ENCODE measurements around the gene TRIM15.
"Not testable (repeated sequence)": the region's sequence is repeated elsewhere in the genome, so short reads cannot be mapped to it uniquely, and the experiment has no call there.

TRIM15 gene

GRCh38 chr6:30162265-30163089 lies 869 bp upstream of the TRIM15 start:
- DNase-seq (ENCODE audit: low spot score), result no peak

GRCh38 chr6:30163918-30164654 lies 740 bp downstream of the TRIM15 start:
- DNase-seq (ENCODE audit: low spot score), result no peak

- no peak for DNase-seq (ENCODE audit: low spot score)
Observed at GRCh38 chr6:30164714-30165113, 1.4 kb downstream of the TRIM15 start.

- DNase-seq (ENCODE audit: low spot score), result not testable (repeated sequence)
Observed at GRCh38 chr6:30165238-30165637, 1.9 kb downstream of the TRIM15 start.

- no peak for DNase-seq (ENCODE audit: low spot score)
Observed at GRCh38 chr6:30167101-30167500, 3.8 kb downstream of the TRIM15 start.

GRCh38 chr6:30168741-30169140 lies 5.4 kb downstream of the TRIM15 start:
- DNase-seq (ENCODE audit: low spot score), result no peak

DNA sequence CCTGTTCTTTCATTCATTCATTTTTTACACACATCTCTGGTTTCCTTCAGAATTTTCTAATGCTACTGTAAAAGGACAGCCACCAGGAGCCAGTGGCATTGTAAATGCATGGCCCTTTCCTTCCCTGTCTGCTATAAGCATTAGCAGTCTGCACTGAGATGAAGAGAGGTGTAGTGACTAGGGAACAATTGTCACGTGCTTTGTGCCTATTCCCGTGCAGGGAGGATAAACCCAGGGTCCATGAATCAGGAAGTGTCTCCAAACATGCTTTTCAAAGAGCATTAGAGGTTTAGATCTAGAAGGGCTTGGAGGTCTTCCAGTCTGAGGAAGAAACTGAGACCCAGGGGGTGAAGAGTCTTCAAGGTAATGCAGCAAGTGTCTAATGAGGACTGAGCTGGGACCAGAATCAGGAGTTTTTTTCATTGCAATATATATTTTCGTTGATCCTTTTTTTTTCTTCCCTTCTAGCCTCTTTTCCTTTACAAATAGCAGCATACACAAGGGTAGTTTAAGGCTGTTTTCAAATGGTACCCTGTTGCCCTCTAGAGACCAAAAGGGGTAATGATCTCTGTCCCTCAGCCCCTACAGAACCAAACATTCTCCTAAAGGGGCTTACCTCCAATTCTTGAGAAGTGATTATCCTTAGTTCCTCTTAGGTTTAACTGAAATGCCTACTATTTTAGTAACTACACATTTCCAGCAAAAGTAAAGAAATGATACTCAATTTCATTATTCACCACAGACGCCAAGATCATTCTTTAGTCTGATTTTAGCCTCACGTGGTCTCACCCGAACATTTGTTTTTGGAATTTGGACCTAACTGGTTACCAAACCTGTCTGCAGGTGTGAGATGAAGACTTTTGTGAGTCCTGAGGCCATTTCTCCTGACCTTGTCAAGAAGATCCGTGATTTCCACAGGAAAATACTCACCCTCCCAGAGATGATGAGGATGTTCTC lies 6.6 kb downstream of the TRIM15 start:
- peak; percentile 59 for DNase-seq (ENCODE audit: low spot score)

DNA sequence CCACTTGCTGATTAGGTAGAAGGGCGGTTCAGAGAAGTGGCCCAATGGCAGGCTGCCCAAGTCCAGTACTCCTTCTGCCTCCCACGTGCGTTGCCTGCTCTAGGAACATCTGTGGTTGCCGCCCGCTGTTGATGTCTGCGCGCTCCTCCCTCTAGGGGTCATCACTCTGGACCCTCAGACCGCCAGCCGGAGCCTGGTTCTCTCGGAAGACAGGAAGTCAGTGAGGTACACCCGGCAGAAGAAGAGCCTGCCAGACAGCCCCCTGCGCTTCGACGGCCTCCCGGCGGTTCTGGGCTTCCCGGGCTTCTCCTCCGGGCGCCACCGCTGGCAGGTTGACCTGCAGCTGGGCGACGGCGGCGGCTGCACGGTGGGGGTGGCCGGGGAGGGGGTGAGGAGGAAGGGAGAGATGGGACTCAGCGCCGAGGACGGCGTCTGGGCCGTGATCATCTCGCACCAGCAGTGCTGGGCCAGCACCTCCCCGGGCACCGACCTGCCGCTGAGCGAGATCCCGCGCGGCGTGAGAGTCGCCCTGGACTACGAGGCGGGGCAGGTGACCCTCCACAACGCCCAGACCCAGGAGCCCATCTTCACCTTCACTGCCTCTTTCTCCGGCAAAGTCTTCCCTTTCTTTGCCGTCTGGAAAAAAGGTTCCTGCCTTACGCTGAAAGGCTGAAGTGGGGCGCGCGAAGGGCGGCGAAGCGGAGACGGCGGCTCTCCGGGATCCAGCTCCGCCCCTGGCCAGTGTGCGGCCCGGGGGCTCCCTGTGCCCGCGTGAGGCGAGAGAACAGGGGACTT lies 8.5 kb downstream of the TRIM15 start:
- DNase-seq (ENCODE audit: low spot score), result no peak

DNA sequence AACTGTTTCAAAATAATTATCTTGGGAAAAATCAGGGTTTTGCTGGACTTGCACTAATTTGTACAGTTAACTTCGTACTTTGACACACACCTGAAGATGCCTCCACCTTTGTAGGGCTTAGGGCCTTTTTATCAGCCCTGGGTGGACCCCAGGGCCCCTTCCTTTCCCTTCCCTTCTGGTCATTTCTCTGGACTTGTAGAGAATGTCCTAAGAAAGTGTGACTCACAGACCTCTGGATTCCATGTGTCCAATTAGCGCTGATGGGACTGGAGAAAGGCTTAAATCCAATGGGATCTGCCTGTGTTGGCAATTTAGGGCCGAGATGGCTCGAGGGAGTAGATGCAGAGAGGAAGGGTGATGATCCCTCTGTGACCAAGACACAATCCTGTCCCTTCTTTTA lies 9.3 kb downstream of the TRIM15 start:
- DNase-seq (ENCODE audit: low spot score), result no peak

- no peak for DNase-seq (ENCODE audit: low spot score)
Observed at GRCh38 chr6:30175765-30176164, 12.4 kb downstream of the TRIM15 start.

GRCh38 chr6:30178837-30179236 lies 15.5 kb downstream of the TRIM15 start:
- DNase-seq (ENCODE audit: low spot score), result no peak

DNA sequence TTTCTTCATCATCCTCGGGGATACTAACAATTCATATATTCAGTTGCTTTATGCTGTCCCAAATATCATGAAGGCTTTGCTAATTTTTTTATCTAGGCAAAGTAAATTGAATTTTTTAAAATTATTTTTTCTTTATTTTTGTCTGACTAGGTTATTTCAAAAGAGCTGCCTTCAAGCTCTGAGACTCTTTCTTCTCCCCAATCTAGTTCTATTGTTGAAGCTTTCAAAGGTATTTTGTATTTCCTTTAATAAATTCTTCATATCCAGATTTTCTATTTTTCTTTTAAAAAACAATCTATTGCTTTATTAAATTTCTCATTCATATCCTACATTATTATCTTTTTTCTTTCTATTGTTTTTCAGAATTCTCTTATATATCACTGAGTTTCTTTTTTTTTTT lies 16.8 kb downstream of the TRIM15 start:
- no peak for DNase-seq (ENCODE audit: low spot score)

- no peak for DNase-seq (ENCODE audit: low spot score)
Observed at GRCh38 chr6:30184417-30185031, 21.2 kb downstream of the TRIM15 start.

- DNase-seq (ENCODE audit: low spot score), result no peak
Observed at GRCh38 chr6:30185846-30186484, 22.6 kb downstream of the TRIM15 start.

- no peak for DNase-seq (ENCODE audit: low spot score)
Observed at GRCh38 chr6:30188541-30188940, 25.2 kb downstream of the TRIM15 start.

GRCh38 chr6:30192076-30192475 lies 28.7 kb downstream of the TRIM15 start:
- no peak for DNase-seq (ENCODE audit: low spot score)

- no peak for DNase-seq (ENCODE audit: low spot score)
Observed at GRCh38 chr6:30194797-30195690, 31.7 kb downstream of the TRIM15 start.

DNA sequence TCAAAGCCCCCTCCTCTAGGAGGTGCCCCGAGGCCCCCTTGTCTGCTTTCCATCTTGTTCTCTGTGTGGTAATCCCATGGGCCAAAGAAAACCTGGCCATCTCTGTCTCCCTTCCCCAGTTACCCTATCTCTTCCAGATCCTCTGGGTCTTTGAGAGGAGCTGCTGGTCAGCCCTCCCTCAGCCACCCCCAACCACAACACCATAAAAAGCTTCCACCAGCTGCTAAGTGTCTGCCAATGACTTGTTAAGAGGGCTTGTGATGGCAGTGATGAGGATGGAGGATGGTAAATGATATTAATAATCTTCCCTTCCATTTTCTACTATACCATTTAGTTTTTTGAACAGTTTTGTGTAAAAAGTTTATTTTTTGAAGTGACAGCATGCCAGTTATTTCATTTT lies 32.6 kb downstream of the TRIM15 start:
- DNase-seq (ENCODE audit: low spot score), result no peak

- DNase-seq (ENCODE audit: low spot score), result no peak
Observed at GRCh38 chr6:30196376-30196775, 33.0 kb downstream of the TRIM15 start.
